Keratinocyte (primary cell): ENCODE data around the gene C1orf74.

ENCODE experiments used
- CTCF ChIP-seq, 3 experiments: IDR thresholded peaks in 1 of 3; conservative IDR thresholded peaks in 1 of 3; optimal IDR thresholded peaks in 1 of 3; 2 replicates in 2 of 3; 3 replicates in 1 of 3; pipeline versions ENCODE3 to v1.5.1; 2011; ENCODE audit warnings: low read length in 3 of 3, mild to moderate bottlenecking in 3 of 3, moderate library complexity in 2 of 3, control low read depth in 1 of 3, inconsistent platforms in 1 of 3; ENCODE audit not compliant: insufficient read depth in 2 of 3; ENCODE audit errors: extremely low read depth in 1 of 3
- EZH2 ChIP-seq: IDR thresholded peaks from one replicate; pipeline ENCODE4 v1.6.1; 2012; ENCODE audit warnings: inconsistent platforms, mild to moderate bottlenecking, low read length, moderate library complexity

- no peak for TF ChIP-seq CTCF (optimal IDR thresholded peaks at IDR 0.05 in 1 of 3, IDR thresholded peaks at IDR 0.05 in 1 of 3, conservative IDR thresholded peaks at IDR 0.05 in 1 of 3; ENCODE audit: extremely low read depth in 1 of 3, insufficient read depth in 2 of 3, low read length in 3 of 3)
- TF ChIP-seq EZH2, result no peak
Observed at GRCh38 chr1:209755926-209756614, 28.3 kb downstream of the C1orf74 start, which contains the start of gene TRAF3IP3.
